NCI-H345 treated with DMSO at 0.1 percent for 48 hours (cell line): ENCODE measurements around the gene USP46.

Experiments
- DNase-seq: peaks from one replicate; lab custom pipeline; 2025; ENCODE audit not compliant: unreplicated experiment; lab: John Stamatoyannopoulos, UW

USP46 gene

DNA sequence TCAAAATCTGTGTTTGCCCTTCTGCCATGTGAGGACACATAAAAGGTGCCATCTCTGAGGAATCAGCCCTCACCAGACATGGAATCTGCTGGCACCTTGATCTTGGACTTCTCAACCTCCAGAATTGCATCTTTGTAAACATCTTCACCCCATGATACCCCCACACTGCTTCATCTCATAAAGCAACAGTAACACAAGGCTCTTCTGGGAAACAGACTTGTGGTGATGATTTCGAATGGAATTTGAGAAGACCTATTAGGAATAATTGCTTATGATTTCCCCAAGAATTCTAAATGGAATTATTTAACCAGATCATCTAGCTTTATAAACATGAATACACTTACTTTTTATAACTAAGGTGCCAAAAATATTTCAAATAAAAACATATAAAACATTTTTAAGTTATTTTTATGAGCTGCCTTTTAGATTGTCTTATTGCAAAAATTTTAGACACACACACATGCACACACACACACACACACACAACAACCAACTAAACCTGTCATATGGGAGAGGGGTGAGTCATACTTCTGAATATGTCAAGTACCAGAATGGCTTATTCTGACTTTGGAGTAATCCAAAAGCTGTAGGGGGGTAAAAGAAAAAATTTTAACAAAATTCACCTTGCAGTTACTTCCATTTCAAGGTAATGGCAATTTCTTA is 82.0 kb downstream of the USP46 start:
- no peak for DNase-seq

- no peak for DNase-seq
Measured at GRCh38 chr4:52576326-52576725, 82.8 kb downstream of the USP46 start.

GRCh38 chr4:52575406-52575805 is 83.7 kb downstream of the USP46 start:
- DNase-seq: no peak

- DNase-seq: no peak
Measured at GRCh38 chr4:52574036-52574435, 85.1 kb downstream of the USP46 start.

DNA sequence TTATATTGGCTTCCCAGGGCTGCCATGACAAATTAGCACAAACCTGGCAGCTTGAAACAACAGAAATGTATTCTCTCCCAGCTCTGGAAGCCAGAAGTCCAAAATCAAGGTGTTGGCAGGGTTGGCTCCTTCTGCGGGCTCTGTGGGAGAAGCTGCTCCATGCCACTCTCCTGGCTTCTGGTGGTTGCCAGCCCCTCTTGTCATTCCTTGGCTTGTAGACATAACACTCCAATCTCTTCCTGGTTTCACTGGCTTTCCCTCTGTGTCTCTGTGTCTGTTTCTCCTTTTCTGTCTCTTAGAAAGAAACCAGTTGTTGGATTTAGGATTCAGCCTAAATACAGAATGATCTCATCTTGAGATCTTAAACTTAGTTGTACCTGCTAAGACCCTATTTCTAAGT is 85.5 kb downstream of the USP46 start:
- no peak for DNase-seq

- DNase-seq: no peak
Measured at GRCh38 chr4:52572936-52573485, 86.1 kb downstream of the USP46 start.

- no peak for DNase-seq
Measured at GRCh38 chr4:52568351-52568750, 90.8 kb downstream of the USP46 start.

DNA sequence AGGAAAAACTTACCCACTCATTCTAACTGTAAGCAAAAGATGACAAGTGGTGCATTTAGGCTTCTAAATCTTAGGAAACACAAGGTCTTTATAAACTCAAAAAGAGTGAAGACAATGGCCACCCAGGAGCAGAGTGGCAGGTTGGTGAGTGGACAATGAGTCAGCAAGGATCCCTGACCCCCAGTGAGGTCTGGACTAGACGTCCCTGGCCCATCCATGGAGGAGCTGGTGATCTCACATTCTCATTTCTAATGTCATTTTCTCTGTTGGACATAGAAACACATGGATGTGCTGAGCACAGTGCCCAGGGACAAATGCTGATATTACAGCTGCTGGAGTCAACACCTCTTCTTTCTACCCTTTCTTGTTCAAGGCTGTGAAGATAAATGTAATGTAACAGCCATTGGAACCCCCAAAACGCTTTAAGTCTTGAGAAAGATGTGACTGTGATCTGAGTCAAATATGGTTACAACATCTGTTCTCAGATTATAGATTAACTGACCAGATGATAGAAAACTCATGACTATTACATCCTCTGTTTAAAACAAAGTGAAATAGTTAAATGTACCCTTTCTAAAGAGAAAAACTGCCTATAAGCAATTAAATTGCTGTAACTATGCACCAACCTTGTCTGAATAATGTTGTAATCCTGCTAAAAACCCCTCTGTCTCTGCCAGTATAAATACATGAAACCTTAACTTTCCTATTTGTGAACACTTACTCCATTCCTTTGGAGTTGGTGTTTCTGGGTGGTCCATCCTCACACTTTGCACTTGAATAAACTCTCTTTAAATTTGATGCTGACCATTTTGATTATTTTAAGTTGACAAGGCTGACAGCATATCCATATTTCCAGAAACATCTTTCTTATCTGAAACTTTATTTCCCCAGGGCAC is 92.7 kb downstream of the USP46 start:
- DNase-seq: no peak

- DNase-seq: no peak
Measured at GRCh38 chr4:52560844-52561280, 98.2 kb downstream of the USP46 start.

- no peak for DNase-seq
Measured at GRCh38 chr4:52555356-52555716, 103.8 kb downstream of the USP46 start.

DNA sequence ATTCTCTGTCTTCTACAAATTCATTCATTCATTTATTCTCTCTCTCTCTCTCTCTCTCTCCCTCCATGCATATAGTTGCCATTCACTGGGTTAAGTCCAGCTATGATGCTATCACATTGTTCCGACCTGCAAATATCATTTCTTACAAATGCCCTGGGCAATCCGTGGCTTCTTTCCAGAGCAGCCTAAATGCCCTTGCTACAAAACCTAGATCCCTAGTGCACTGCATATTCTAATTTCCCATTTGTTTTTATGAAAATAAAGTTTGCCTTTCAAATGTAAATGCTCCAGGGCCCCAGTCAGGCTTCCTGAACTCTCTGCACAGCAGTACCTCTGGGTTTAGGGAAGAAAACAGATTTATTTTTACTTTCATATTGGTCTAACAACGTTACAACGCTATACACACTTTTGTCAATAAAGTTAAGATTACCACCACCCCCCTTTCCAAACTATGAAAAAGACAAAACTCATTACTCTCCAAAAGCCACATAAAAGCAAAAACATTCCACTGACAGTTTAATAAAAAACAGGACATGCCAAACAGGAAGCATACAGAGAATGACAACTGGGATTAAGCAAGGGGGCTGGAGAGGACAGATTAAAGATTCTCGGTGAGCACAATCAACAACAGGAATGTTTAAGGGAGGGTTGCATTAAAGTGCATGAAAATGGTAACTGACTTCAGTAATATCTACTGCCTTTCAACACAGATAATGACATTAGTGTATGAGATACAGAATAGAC is 104.3 kb downstream of the USP46 start:
- DNase-seq: no peak

- DNase-seq: no peak
Measured at GRCh38 chr4:52552778-52553177, 106.3 kb downstream of the USP46 start.

GRCh38 chr4:52551487-52551886 is 107.6 kb downstream of the USP46 start:
- DNase-seq: no peak

- no peak for DNase-seq
Measured at GRCh38 chr4:52550186-52550585, 108.9 kb downstream of the USP46 start.

DNA sequence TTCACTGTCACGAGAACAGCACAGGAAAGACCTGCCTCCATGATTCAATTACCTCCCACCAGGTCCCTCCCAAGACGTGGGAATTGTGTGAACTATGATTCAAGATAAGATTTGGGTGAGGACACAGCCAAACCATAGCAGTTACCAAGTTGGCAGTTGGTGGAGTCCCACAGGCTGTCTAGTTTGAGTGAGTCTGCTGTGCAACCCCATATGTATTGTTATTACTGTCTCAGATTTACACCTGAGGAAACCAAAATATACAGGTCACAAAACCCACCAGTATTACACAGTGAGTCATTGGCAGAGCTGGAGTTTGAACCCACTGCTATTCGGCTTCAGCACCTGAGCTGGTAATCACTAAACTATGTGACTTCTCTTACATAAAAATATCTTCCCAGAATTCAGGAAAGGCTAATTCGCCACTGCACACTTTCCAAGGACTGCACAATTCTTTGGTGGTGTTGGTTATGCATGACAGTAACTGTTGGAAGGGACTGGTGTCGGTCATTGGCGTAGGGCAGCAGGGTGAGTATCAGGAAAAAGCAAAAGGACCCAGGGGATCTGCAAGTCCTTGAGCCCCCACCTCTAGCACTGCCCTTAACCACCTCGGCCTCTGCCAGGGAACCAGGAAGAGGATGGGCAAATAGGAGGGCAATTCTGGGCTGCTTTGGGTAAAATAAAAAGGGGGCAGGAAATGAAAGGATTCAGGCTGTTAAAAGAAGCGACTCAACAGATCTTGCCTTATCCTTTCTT is 110.1 kb downstream of the USP46 start:
- DNase-seq: no peak

GRCh38 chr4:52546449-52546848 is 112.7 kb downstream of the USP46 start:
- no peak for DNase-seq

GRCh38 chr4:52545099-52546069 is 113.7 kb downstream of the USP46 start:
- peak; percentile 4 for DNase-seq
